COR-L47 (cell line): ENCODE measurements around the gene ETHE1.

Source experiments
- DNase-seq: peaks from one replicate; lab custom pipeline; 2025; lab: John Stamatoyannopoulos, UW

ETHE1 gene

GRCh38 chr19:43464134-43464775, 62.7 kb downstream of the ETHE1 start:
- no peak for DNase-seq

GRCh38 chr19:43463381-43464133, 63.4 kb downstream of the ETHE1 start:
- peak; percentile 90 for DNase-seq

GRCh38 chr19:43462785-43463380, 64.1 kb downstream of the ETHE1 start:
- DNase-seq: no peak

GRCh38 chr19:43462383-43462782, 64.6 kb downstream of the ETHE1 start:
- no peak for DNase-seq

- DNase-seq: no peak
Observed at GRCh38 chr19:43461303-43461702, 65.7 kb downstream of the ETHE1 start.

- no peak for DNase-seq
Observed at GRCh38 chr19:43460362-43461016, 66.5 kb downstream of the ETHE1 start.

- DNase-seq: no peak
Observed at GRCh38 chr19:43457809-43458208, 69.2 kb downstream of the ETHE1 start.
